Gastroesophageal sphincter (tissue), 4 donors: ENCODE measurements around the gene PRIM2. TPM values are rescaled to one million over a fixed set of nuclear protein-coding genes. Genes with fewer than 3 reads are reported as not detected.
"Not testable (repeated sequence)": the region's sequence is repeated elsewhere in the genome, so short reads cannot be mapped to it uniquely, and the experiment has no call there.

ENCODE experiments used
- ATAC-seq: fragments of 150-250 bp; one replicate; pipeline ENCODE4 v1.9.1; 2016; ENCODE audit warnings: mild to moderate bottlenecking, moderate library complexity
- H3K27ac ChIP-seq, 4 donors: fragments of 200-600 bp; sonication (generic) in 3 of 4; 1 replicate in 3 of 4; 2 replicates in 1 of 4; pipeline ENCODE4 v1.5.1; 2016 to 2019
- H3K27me3 ChIP-seq: fragments of 200-600 bp; sonication (generic); one replicate; pipeline ENCODE4 v1.5.1; 2019
- H3K36me3 ChIP-seq, 2 donors: fragments of 200-600 bp; sonication (generic); one replicate each; pipeline ENCODE4 v1.5.1; 2019; ENCODE audit warnings: control low read depth in 1 of 2
- H3K4me1 ChIP-seq, 3 donors: fragments of 200-600 bp; sonication (generic); 1 replicate in 2 of 3; 2 replicates in 1 of 3; pipeline ENCODE4 v1.5.1; 2016 to 2019; ENCODE audit warnings: control low read depth in 2 of 3
- H3K4me3 ChIP-seq, 2 donors: fragments of 200-600 bp; sonication (generic); one replicate each; pipeline ENCODE4 v1.5.1; 2019; ENCODE audit warnings: mild to moderate bottlenecking in 1 of 2, moderate library complexity in 1 of 2
- H3K9me3 ChIP-seq, 3 donors: fragments of 200-600 bp; sonication (generic); one replicate each; pipeline ENCODE4 v1.5.1; 2017 to 2019; ENCODE audit warnings: control low read depth in 2 of 3
- CTCF ChIP-seq, 4 experiments: fragments of 200-600 bp in 2 of 4; fragments of 450-650 bp in 2 of 4; sonication (generic) in 1 of 4; IDR thresholded peaks; one replicate each; pipeline ENCODE4 v1.5.1; 2017 to 2019; ENCODE audit warnings: antibody characterized with exemption in 4 of 4, mild to moderate bottlenecking in 2 of 4, moderate library complexity in 2 of 4
- EP300 ChIP-seq: sonication (generic); formaldehyde crosslinking; IDR thresholded peaks from one replicate; pipeline ENCODE4 v1.6.1; 2017; ENCODE audit warnings: antibody characterized with exemption, mild to moderate bottlenecking
- POLR2A ChIP-seq, 2 donors: fragments of 450-650 bp; IDR thresholded peaks; one replicate each; pipeline ENCODE4 v1.6.1; 2017; ENCODE audit warnings: antibody characterized with exemption in 2 of 2, mild to moderate bottlenecking in 2 of 2, moderate library complexity in 1 of 2
- POLR2AphosphoS5 ChIP-seq: sonication (generic); formaldehyde crosslinking; IDR thresholded peaks from one replicate; pipeline ENCODE4 v1.6.1; 2017; ENCODE audit warnings: antibody characterized with exemption
- WGBS, 2 donors: methylation state at CpG; one replicate each; pipeline ENCODE4 v1.1.5; 2018; ENCODE audit warnings: low coverage in 1 of 2; 5-methylcytosine and 5-hydroxymethylcytosine counted together
- total RNA-seq, 4 donors: library from RNA; depleted of rRNA; stranded (reverse); fragments of >200 nt; gene quantifications; one replicate each; pipeline ENCODE4 v1.1.0, GENCODE V29; 2016

Gene PRIM2
- total RNA-seq, 4 donors from 2014 or later = 8.1 to 11.2 (median 9.0) TPM

GRCh38 chr6:57310817-57311157 is 6.6 kb upstream of the PRIM2 start:
- Histone ChIP-seq H3K27ac (no peak overlapping the region), H3K36me3 (no peaks in the 10 kb centered on the region), H3K27me3 (no peaks in the 10 kb centered on the region), H3K4me1 (peaks cover 0 to 26% (median 0%) of the 10 kb centered on the region in 3 donors), H3K4me3 (no peak overlapping the region), H3K9me3 (no peaks in the 10 kb centered on the region)
- TF ChIP-seq POLR2AphosphoS5 = no peak
- TF ChIP-seq EP300 = no peak
- no peak for TF ChIP-seq POLR2A (IDR thresholded peaks at IDR 0.05)
- TF ChIP-seq CTCF (IDR thresholded peaks at IDR 0.05) = no peak
- no CpG with 5 or more reads among the region's 24 CpGs for WGBS, 2 donors
- no peak for ATAC-seq

- H3K36me3 ChIP-seq, H3K27ac ChIP-seq, ATAC-seq, H3K9me3 ChIP-seq, H3K4me3 ChIP-seq, H3K27me3 ChIP-seq: not testable (repeated sequence)
- 93 to 100% methylated on average over 8 to 20 of the region's 44 CpGs for WGBS, 2 donors
- peaks cover 0 to 24% (median 0%) of the 10 kb centered on the region in 3 donors for H3K4me1 ChIP-seq
Observed at GRCh38 chr6:57311300-57312003, 6.0 kb upstream of the PRIM2 start.

DNA sequence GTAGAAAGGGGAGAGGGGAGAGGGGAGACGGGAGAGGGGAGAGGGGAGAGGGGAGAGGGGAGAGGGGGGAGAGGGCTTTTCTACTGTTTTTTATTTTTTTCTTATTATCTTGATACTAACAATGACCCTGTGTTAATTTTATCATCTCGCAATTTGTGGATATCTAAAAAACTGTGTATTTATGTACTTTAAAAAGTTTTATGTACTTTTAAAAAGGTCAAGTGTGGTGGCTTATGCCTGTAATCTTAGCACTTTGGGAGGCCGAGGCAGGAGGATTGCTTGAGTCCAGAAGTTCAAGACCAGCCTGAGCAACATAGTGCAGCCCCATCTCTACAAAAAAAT is 5.5 kb upstream of the PRIM2 start:
- WGBS, 2 donors = 72 to 100% methylated on average over 2 of the region's 3 CpGs
- no peak for TF ChIP-seq POLR2A (IDR thresholded peaks at IDR 0.05)
- no peak for TF ChIP-seq CTCF (IDR thresholded peaks at IDR 0.05)
- TF ChIP-seq EP300 = no peak
- no peak for TF ChIP-seq POLR2AphosphoS5
- no peaks in the 10 kb centered on the region for H3K36me3 ChIP-seq
- ATAC-seq = no peak
- no peaks in the 10 kb centered on the region for H3K27me3 ChIP-seq
- peaks cover 0 to 23% (median 0%) of the 10 kb centered on the region in 3 donors for H3K4me1 ChIP-seq
- no peak overlapping the region for H3K4me3 ChIP-seq
- H3K9me3 ChIP-seq = no peaks in the 10 kb centered on the region
- H3K27ac ChIP-seq = no peak overlapping the region

GRCh38 chr6:57313009-57313408 is 4.4 kb upstream of the PRIM2 start:
- no peak overlapping the region for H3K4me3 ChIP-seq
- TF ChIP-seq EP300 (no peak), POLR2AphosphoS5 (no peak), CTCF (IDR thresholded peaks at IDR 0.05) (no peak), POLR2A (IDR thresholded peaks at IDR 0.05) (no peak)
- no peaks in the 10 kb centered on the region for H3K27me3 ChIP-seq
- peaks cover 0 to 29% (median 1%) of the 10 kb centered on the region in 3 donors for H3K4me1 ChIP-seq
- H3K36me3 ChIP-seq = no peaks in the 10 kb centered on the region
- H3K9me3 ChIP-seq = no peaks in the 10 kb centered on the region
- no peak for ATAC-seq
- H3K27ac ChIP-seq = peak overlapping the region; percentile 36 to 88 (median 77)

GRCh38 chr6:57313711-57314471 is 3.5 kb upstream of the PRIM2 start:
- H3K4me3 ChIP-seq = no peak overlapping the region
- TF ChIP-seq POLR2A (IDR thresholded peaks at IDR 0.05) (no peak), CTCF (IDR thresholded peaks at IDR 0.05) (peak in 1 of 4 experiments; percentile 26), POLR2AphosphoS5 (peak; percentile 89), EP300 (no peak)
- peak overlapping the region; percentile 36 to 88 (median 77) for H3K27ac ChIP-seq
- ATAC-seq = peak; percentile 71
- no peaks in the 10 kb centered on the region for H3K9me3 ChIP-seq
- H3K27me3 ChIP-seq = no peaks in the 10 kb centered on the region
- H3K36me3 ChIP-seq = no peaks in the 10 kb centered on the region
- 29 to 51% methylated on average over 7 to 11 of the region's 12 CpGs for WGBS, 2 donors
- H3K4me1 ChIP-seq = peaks cover 3 to 37% (median 4%) of the 10 kb centered on the region in 3 donors
